Transverse colon (tissue), 4 donors: ENCODE data around the gene CYSTM1. TPM values are rescaled to one million over a fixed set of nuclear protein-coding genes. Genes with fewer than 3 reads are reported as not detected.
A peak's percentile ranks its signal among the peaks of the same experiment; 100 is the strongest.
"Not testable (repeated sequence)": the region's sequence is repeated elsewhere in the genome, so short reads cannot be mapped to it uniquely, and the experiment has no call there.

Experiments used
- DNase-seq: peaks from one replicate; pipeline ENCODE4 v3.0.0-alpha.2; 2019
- H3K27ac ChIP-seq, 4 donors: fragments of 200-600 bp; sonication (generic); 2 replicates each; pipeline ENCODE4 v1.5.1; 2016 to 2018; ENCODE audit warnings: inconsistent platforms in 4 of 4
- H3K27me3 ChIP-seq: fragments of 200-600 bp; sonication (generic); 2 replicates; pipeline ENCODE4 v1.5.1; 2017; ENCODE audit warnings: inconsistent platforms
- H3K36me3 ChIP-seq, 4 donors: fragments of 200-600 bp; sonication (generic); 2 replicates each; pipeline ENCODE4 v1.5.1; 2017 to 2019; ENCODE audit warnings: inconsistent platforms in 4 of 4
- H3K4me1 ChIP-seq, 4 donors: fragments of 200-600 bp; sonication (generic); 2 replicates each; pipeline ENCODE4 v1.5.1; 2017 to 2020; ENCODE audit warnings: inconsistent platforms in 4 of 4
- H3K4me3 ChIP-seq, 4 donors: fragments of 200-600 bp; sonication (generic); 1 replicate in 1 of 4; 2 replicates in 3 of 4; pipeline versions ENCODE4 v1.5.1 to v1.6.1; 2017 to 2019; ENCODE audit warnings: inconsistent platforms in 4 of 4
- H3K9me3 ChIP-seq, 2 donors: fragments of 200-600 bp; sonication (generic); 2 replicates each; pipeline ENCODE4 v1.5.1; 2017 to 2019; ENCODE audit warnings: inconsistent platforms in 2 of 2
- EP300 ChIP-seq: sonication (generic); formaldehyde crosslinking; IDR thresholded peaks from one replicate; pipeline ENCODE4 v1.6.1; 2017; ENCODE audit warnings: antibody characterized with exemption, low read depth
- POLR2A ChIP-seq: fragments of 450-650 bp; IDR thresholded peaks from one replicate; pipeline ENCODE4 v1.6.1; 2016; ENCODE audit warnings: antibody characterized with exemption, mild to moderate bottlenecking, moderate library complexity
- POLR2AphosphoS5 ChIP-seq, 3 donors: sonication (generic); formaldehyde crosslinking; IDR thresholded peaks; one replicate each; pipeline ENCODE4 v1.6.1; 2016; ENCODE audit warnings: antibody characterized with exemption in 3 of 3
- WGBS, 2 donors: methylation state at CpG; one replicate each; pipeline ENCODE4 v1.1.5; 2018; ENCODE audit warnings: low coverage in 1 of 2; 5-methylcytosine and 5-hydroxymethylcytosine counted together
- in situ Hi-C, 4 donors: fragments of 200-750 bp; cut with MboI; loops; one replicate each; pipeline versions ENCODE4 v1.15.0 to v1.15.1; 2017; ENCODE audit warnings: low sequenced_read_pairs in 3 of 4, low pct_ligation_motif_present in 1 of 4, low pct_unique_long_range_greater_than_20kb in 1 of 4
- intact Hi-C: fragments of 100-400 bp; cut with DNase I; formaldehyde crosslinking; loops from one replicate; pipeline ENCODE4 v1.15.1; 2023; ENCODE audit warnings: low total_unique reads
- total RNA-seq, 4 donors: library from RNA; depleted of rRNA; stranded (reverse); fragments of >200 nt; gene quantifications; one replicate each; pipeline ENCODE4 v1.1.0, GENCODE V29; 2016
- TF ChIP-seq, protein P1 (sequence below), 5 experiments: fragments of 200-600 bp in 3 of 5; fragments of 450-650 bp in 2 of 5; sonication (generic) in 3 of 5; IDR thresholded peaks; 1 replicate in 2 of 5; 2 replicates in 3 of 5; pipeline ENCODE4 v1.5.1; 2016 to 2017; ENCODE audit warnings: antibody characterized with exemption in 5 of 5, inconsistent platforms in 3 of 5, mild to moderate bottlenecking in 2 of 5, moderate library complexity in 1 of 5

CYSTM1 gene
- total RNA-seq, 4 donors from 2014 or later = 32.8 to 264 (median 107) TPM

DNA sequence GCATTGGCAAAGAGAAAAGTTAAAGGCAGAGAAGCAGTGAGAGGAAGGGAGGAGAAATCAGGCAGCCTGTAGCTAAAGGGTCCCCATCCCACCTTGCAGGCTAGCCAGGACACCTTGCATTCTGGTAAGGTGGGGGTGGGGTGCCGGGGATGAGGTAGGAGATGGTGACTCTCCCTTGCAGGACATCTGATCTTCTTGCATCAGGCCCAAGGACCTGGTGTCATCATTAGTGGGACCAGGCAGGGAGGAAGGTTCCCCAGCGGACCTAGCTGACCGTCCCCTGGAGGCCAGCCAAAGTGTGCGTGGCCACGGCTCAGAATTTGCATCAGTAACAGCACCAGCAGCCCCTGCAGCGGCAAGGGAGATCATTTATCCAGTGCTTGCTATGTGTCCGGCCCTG lies 21.7 kb upstream of the CYSTM1 start:
- no peak for TF ChIP-seq POLR2AphosphoS5 (IDR thresholded peaks at IDR 0.05)
- TF ChIP-seq, protein P1, sequence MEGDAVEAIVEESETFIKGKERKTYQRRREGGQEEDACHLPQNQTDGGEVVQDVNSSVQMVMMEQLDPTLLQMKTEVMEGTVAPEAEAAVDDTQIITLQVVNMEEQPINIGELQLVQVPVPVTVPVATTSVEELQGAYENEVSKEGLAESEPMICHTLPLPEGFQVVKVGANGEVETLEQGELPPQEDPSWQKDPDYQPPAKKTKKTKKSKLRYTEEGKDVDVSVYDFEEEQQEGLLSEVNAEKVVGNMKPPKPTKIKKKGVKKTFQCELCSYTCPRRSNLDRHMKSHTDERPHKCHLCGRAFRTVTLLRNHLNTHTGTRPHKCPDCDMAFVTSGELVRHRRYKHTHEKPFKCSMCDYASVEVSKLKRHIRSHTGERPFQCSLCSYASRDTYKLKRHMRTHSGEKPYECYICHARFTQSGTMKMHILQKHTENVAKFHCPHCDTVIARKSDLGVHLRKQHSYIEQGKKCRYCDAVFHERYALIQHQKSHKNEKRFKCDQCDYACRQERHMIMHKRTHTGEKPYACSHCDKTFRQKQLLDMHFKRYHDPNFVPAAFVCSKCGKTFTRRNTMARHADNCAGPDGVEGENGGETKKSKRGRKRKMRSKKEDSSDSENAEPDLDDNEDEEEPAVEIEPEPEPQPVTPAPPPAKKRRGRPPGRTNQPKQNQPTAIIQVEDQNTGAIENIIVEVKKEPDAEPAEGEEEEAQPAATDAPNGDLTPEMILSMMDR (IDR thresholded peaks at IDR 0.05) = no peak
- no peak for TF ChIP-seq EP300
- TF ChIP-seq POLR2A = no peak
- H3K4me3 ChIP-seq = no peak overlapping the region
- intact Hi-C loops = loop anchor here (10.0 kb wide), 1 partner anchor 368 kb away; no protein-coding TSS in a partner anchor
- H3K27ac ChIP-seq = no peak overlapping the region
- 40 to 78% methylated on average over 6 to 7 of the region's 7 CpGs for WGBS, 2 donors
- H3K4me1 ChIP-seq = peaks cover 3 to 17% (median 10%) of the 10 kb centered on the region in 4 donors
- no peaks in the 10 kb centered on the region for H3K36me3 ChIP-seq
- H3K27me3 ChIP-seq = no peaks in the 10 kb centered on the region
- no peak for DNase-seq
- in situ Hi-C loops = loop anchor here (10.0 to 25.0 kb wide), 2 partner anchors 78 to 366 kb away; partner anchors contain the start of gene PSD2 (in 3 of the 4)
- no peaks in the 10 kb centered on the region for H3K9me3 ChIP-seq

DNA sequence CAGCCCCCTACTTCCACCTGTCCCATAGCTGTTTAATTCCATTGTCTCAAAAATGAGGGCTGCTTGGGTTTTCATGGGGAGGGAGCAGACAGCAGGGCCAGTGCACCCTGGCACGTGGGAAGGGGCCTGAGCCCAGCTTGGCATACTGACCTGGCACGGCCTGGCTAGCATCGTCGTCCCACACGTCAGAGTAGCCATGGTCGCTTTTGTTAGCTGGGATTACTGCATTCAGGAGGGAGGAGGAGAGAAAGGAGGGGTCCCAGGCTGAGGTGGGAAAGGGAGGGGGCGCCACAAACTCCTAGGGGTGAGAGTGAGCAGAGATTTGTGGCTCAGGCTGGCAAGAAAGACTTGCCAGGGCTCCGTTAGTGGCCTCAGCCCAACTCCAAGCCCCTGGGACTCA lies 21.1 kb upstream of the CYSTM1 start:
- WGBS, 2 donors = 70% methylated on average over 8 of the region's 8 CpGs; no CpG with 5 or more reads in 1 of the 2 donors
- Histone ChIP-seq H3K9me3 (no peaks in the 10 kb centered on the region), H3K36me3 (no peaks in the 10 kb centered on the region), H3K27me3 (no peaks in the 10 kb centered on the region), H3K27ac (no peak overlapping the region), H3K4me1 (peaks cover 3 to 17% (median 10%) of the 10 kb centered on the region in 4 donors), H3K4me3 (no peak overlapping the region)
- DNase-seq = no peak
- in situ Hi-C loops = loop anchor here (10.0 to 25.0 kb wide), 2 partner anchors 79 to 367 kb away; partner anchors contain the start of gene PSD2 (in 3 of the 4)
- intact Hi-C loops = loop anchor here (10.0 kb wide), 1 partner anchor 369 kb away; no protein-coding TSS in a partner anchor
- TF ChIP-seq POLR2A = no peak
- no peak for TF ChIP-seq EP300
- TF ChIP-seq, protein P1 (IDR thresholded peaks at IDR 0.05) = no peak
- no peak for TF ChIP-seq POLR2AphosphoS5 (IDR thresholded peaks at IDR 0.05)

DNA sequence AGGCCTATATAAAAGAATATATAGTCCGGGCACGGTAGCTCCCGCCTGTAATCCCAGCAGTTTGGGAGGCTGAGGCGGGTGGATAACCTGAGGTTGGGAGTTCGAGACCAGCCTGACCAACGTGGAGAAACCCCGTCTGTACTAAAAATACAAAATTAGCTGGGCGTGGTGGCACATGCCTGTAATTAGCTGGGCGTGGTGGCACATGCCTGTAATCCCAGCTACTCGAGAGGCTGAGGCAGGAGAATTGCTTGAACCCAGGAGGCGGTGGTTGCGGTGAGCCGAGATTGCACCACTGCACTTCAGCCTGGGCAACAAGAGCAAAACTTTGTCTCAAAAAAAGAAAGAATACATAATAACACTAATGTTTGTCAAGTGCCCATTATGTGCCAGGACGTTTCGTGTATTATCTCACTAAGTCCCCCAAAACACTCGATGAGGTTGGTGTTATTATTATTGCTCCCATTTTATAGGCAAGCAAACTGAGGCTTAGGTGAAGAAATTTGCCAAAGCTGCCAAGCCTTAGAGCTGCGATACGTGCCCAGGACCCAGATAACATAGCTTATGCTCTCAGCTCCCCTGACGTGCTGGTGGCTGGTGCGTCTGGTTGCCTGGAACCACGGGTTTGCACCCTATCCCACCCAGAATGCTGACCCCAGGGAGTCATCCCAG lies 20.1 kb upstream of the CYSTM1 start:
- intact Hi-C loops = loop anchor here (10.0 kb wide), 1 partner anchor 370 kb away; no protein-coding TSS in a partner anchor
- in situ Hi-C loops = loop anchor here (5.0 to 25.0 kb wide), 3 partner anchors 80 to 368 kb away; partner anchors contain the start of gene PSD2 (in 3 of the 4)
- not testable (repeated sequence) for H3K27ac ChIP-seq, DNase-seq, H3K9me3 ChIP-seq, H3K4me3 ChIP-seq, H3K27me3 ChIP-seq, H3K36me3 ChIP-seq
- WGBS, 2 donors = 34 to 72% methylated on average over 7 to 21 of the region's 21 CpGs
- peaks cover 3 to 17% (median 10%) of the 10 kb centered on the region in 4 donors for H3K4me1 ChIP-seq

DNA sequence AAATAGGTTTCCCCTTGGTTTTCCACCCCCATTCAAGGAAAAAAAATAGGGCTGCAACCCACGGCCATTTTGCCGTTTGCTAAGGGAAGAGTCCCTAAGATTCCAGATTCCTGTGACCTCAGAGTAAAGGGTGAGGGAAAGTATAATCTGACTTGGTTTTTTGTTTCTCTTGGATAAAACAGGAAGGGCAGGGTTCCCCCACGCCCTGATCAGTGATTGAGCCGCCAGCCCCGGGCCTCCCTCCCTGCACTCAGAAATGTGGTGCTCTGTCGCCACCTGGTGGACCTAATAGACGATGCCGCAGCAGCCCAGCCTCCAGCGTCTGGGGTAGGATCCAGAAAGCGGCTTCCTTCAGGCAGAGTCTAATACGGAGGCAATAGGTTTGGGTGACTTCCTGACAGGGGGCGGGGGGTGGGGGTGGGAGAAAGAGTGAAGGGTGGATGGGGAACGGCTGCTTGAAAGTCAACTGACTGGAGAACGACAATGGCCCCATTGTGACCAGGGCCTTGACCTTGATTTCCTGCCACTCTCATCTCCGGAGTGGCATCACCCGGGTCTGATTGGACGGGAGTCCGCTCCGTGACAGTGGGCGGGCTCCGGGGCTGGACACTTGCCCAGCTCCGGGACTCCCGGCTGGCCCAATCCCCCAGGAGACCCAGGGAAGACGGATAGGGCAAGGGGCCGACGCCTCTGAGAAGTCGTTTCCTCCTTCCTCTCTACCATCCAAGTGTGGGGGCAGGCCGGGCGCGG lies 17.8 kb upstream of the CYSTM1 start:
- no peaks in the 10 kb centered on the region for H3K36me3 ChIP-seq
- in situ Hi-C loops = loop anchor here (5.0 to 25.0 kb wide), 3 partner anchors 82 to 370 kb away; partner anchors contain the start of gene PSD2 (in 3 of the 4)
- peak; percentile 92 for DNase-seq
- peaks cover 3 to 15% (median 9%) of the 10 kb centered on the region in 4 donors for H3K4me1 ChIP-seq
- TF ChIP-seq, protein P1 (IDR thresholded peaks at IDR 0.05) = peak; percentile 87 to 93 (median 90)
- TF ChIP-seq POLR2A = no peak
- peak overlapping the region in 3 of 4 donors; percentile 11 to 17 (median 15) for H3K27ac ChIP-seq
- intact Hi-C loops = loop anchor here (1.0 to 10.0 kb wide), 2 partner anchors 85 to 372 kb away; no protein-coding TSS in a partner anchor
- no peaks in the 10 kb centered on the region for H3K27me3 ChIP-seq
- H3K9me3 ChIP-seq = no peaks in the 10 kb centered on the region
- WGBS, 2 donors = 0 to 2% methylated on average over 10 to 27 of the region's 30 CpGs
- H3K4me3 ChIP-seq = peak overlapping the region in 3 of 4 donors; percentile 19 to 33 (median 28)
